ENCODE measurements around the gene CHP2. TPM values are rescaled to one million over a fixed set of nuclear protein-coding genes. Genes with fewer than 3 reads are reported as not detected.

CHP2 gene
- total RNA-seq, 1 donor from 2014 or later = not detected

- Mint-ChIP-seq H3K27ac (ENCODE audit: unreplicated experiment) (no peak overlapping the region), H3K36me3 (ENCODE audit: low read depth, unreplicated experiment) (no peaks in the 10 kb centered on the region), H3K27me3 (ENCODE audit: low read depth, unreplicated experiment) (peaks cover 12% of the 10 kb centered on the region), H3K4me3 (ENCODE audit: unreplicated experiment) (no peak overlapping the region), H3K9me3 (ENCODE audit: unreplicated experiment) (peaks cover 3% of the 10 kb centered on the region), H3K4me1 (ENCODE audit: low read depth, unreplicated experiment) (peaks cover 2% of the 10 kb centered on the region)
- FAIRE-seq (no peak), DNase-seq (ENCODE audit: low read depth) (no peak)
- Histone ChIP-seq H3K4me2 (ENCODE audit: low read length) (no peak overlapping the region), H4K20me1 (ENCODE audit: insufficient read depth, low read length) (no peaks in the 10 kb centered on the region), H3K9ac (ENCODE audit: low read length) (no peak overlapping the region), H3K27me3 (ENCODE audit: insufficient read depth, low read length) (no peaks in the 10 kb centered on the region), H3K79me2 (ENCODE audit: insufficient read depth, low read length) (no peaks in the 10 kb centered on the region), H3K4me1 (ENCODE audit: insufficient read depth, low read length) (no peaks in the 10 kb centered on the region), H3K9me3 (ENCODE audit: insufficient read depth, low read depth, low read length) (no peaks in the 10 kb centered on the region), H3K27ac (ENCODE audit: low read depth, low read length) (no peak overlapping the region), H3K36me3 (ENCODE audit: insufficient read depth, low read length) (no peaks in the 10 kb centered on the region), H2AFZ (ENCODE audit: low read depth, low read length) (no peak overlapping the region), H3K4me3 (ENCODE audit: insufficient read depth, low read depth, low read length) (no peak overlapping the region)
- TF ChIP-seq EZH2 (IDR thresholded peaks at IDR 0.05; ENCODE audit: insufficient read depth, low read length) = no peak
- no peak for TF ChIP-seq CTCF (IDR thresholded peaks at IDR 0.05; ENCODE audit: insufficient read depth, low read depth, low read length)
Measured at GRCh38 chr16:23781176-23781575, 26.4 kb downstream of the CHP2 start.

DNA sequence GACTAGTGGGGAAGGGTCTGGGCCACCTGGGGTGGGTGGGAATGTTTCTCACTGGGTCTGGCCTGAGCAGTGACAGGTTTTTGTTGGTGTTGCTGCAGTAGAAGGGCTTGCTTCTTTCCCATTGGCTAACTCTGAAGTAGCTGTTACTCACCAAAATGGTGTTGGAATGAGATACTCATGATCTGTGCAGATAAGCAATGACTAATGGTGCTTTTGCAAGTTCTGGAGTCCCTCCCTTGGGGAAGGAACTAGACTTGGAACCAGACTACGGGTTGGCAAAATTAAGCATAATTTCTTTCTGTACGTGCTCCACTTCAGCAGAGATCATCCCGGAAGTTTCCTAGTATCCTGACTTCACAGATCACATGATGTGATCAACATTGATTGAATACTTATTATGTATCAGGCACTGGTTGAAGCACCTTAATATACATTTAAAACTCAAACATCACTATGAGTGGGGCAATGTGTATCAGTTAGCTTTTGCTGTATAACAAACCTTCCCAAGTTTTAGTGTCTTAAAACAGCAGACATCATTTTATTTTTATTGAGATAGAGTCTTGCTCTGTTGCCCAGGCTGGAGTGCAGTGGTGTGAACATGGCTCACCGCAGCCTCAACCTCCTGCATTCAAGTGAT, 30.1 kb downstream of the CHP2 start:
- Histone ChIP-seq H3K36me3 (ENCODE audit: insufficient read depth, low read length) (no peaks in the 10 kb centered on the region), H3K9me3 (ENCODE audit: insufficient read depth, low read depth, low read length) (no peaks in the 10 kb centered on the region), H2AFZ (ENCODE audit: low read depth, low read length) (no peak overlapping the region), H3K79me2 (ENCODE audit: insufficient read depth, low read length) (no peaks in the 10 kb centered on the region), H4K20me1 (ENCODE audit: insufficient read depth, low read length) (no peaks in the 10 kb centered on the region), H3K9ac (ENCODE audit: low read length) (no peak overlapping the region), H3K4me1 (ENCODE audit: insufficient read depth, low read length) (no peaks in the 10 kb centered on the region), H3K27me3 (ENCODE audit: insufficient read depth, low read length) (no peaks in the 10 kb centered on the region), H3K4me2 (ENCODE audit: low read length) (no peak overlapping the region), H3K4me3 (ENCODE audit: insufficient read depth, low read depth, low read length) (no peak overlapping the region), H3K27ac (ENCODE audit: low read depth, low read length) (no peak overlapping the region)
- Mint-ChIP-seq H3K9me3 (ENCODE audit: unreplicated experiment) (peaks cover 2% of the 10 kb centered on the region), H3K4me1 (ENCODE audit: low read depth, unreplicated experiment) (peaks cover 2% of the 10 kb centered on the region), H3K36me3 (ENCODE audit: low read depth, unreplicated experiment) (no peaks in the 10 kb centered on the region), H3K4me3 (ENCODE audit: unreplicated experiment) (no peak overlapping the region), H3K27ac (ENCODE audit: unreplicated experiment) (no peak overlapping the region), H3K27me3 (ENCODE audit: low read depth, unreplicated experiment) (peaks cover 20% of the 10 kb centered on the region)
- FAIRE-seq (no peak), DNase-seq (ENCODE audit: low read depth) (peak; percentile 18)
- TF ChIP-seq CTCF (IDR thresholded peaks at IDR 0.05; ENCODE audit: insufficient read depth, low read depth, low read length) = no peak
- no peak for TF ChIP-seq EZH2 (IDR thresholded peaks at IDR 0.05; ENCODE audit: insufficient read depth, low read length)

DNA sequence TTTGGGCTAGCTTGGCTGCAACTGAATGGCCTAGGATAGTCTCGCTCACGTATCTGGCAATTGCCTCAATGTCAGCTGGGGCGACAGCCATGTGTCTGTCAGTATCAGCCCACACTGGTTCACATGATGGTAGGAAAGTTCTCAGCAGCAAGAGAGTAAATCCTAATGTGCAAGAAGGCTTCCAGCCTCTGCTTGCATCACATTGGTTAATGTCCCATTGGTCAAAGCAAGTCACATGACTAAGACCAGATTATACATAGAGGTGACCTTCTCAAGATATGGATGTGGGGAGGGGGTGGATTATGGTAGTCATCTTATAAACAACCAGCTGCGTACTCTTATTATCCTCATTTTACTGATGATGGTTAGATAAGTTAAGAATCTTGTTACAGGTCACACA, 31.0 kb downstream of the CHP2 start:
- H3K4me3 ChIP-seq (ENCODE audit: insufficient read depth, low read depth, low read length) = no peak overlapping the region
- FAIRE-seq = no peak
- H3K4me3 Mint-ChIP-seq (ENCODE audit: unreplicated experiment) = no peak overlapping the region
- peaks cover 2% of the 10 kb centered on the region for H3K4me1 Mint-ChIP-seq (ENCODE audit: low read depth, unreplicated experiment)
- no peaks in the 10 kb centered on the region for H4K20me1 ChIP-seq (ENCODE audit: insufficient read depth, low read length)
- H3K27me3 ChIP-seq (ENCODE audit: insufficient read depth, low read length) = no peaks in the 10 kb centered on the region
- no peak overlapping the region for H3K9ac ChIP-seq (ENCODE audit: low read length)
- peaks cover 2% of the 10 kb centered on the region for H3K9me3 Mint-ChIP-seq (ENCODE audit: unreplicated experiment)
- H3K27ac Mint-ChIP-seq (ENCODE audit: unreplicated experiment) = no peak overlapping the region
- H3K36me3 Mint-ChIP-seq (ENCODE audit: low read depth, unreplicated experiment) = no peaks in the 10 kb centered on the region
- TF ChIP-seq CTCF (IDR thresholded peaks at IDR 0.05; ENCODE audit: insufficient read depth, low read depth, low read length) (no peak), EZH2 (IDR thresholded peaks at IDR 0.05; ENCODE audit: insufficient read depth, low read length) (no peak)
- H3K27me3 Mint-ChIP-seq (ENCODE audit: low read depth, unreplicated experiment) = peaks cover 20% of the 10 kb centered on the region
- H3K4me2 ChIP-seq (ENCODE audit: low read length) = no peak overlapping the region
- H3K79me2 ChIP-seq (ENCODE audit: insufficient read depth, low read length) = no peaks in the 10 kb centered on the region
- DNase-seq (ENCODE audit: low read depth) = no peak
- no peaks in the 10 kb centered on the region for H3K9me3 ChIP-seq (ENCODE audit: insufficient read depth, low read depth, low read length)
- no peak overlapping the region for H2AFZ ChIP-seq (ENCODE audit: low read depth, low read length)
- H3K4me1 ChIP-seq (ENCODE audit: insufficient read depth, low read length) = no peaks in the 10 kb centered on the region
- no peak overlapping the region for H3K27ac ChIP-seq (ENCODE audit: low read depth, low read length)
- no peaks in the 10 kb centered on the region for H3K36me3 ChIP-seq (ENCODE audit: insufficient read depth, low read length)
